Activated CD4-positive, CD25-positive, alpha-beta regulatory T cell (primary cell): ENCODE data around the gene WDR53.
"Not testable (repeated sequence)": the region's sequence is repeated elsewhere in the genome, so short reads cannot be mapped to it uniquely, and the experiment has no call there.

Source experiments
- DNase-seq, 4 experiments: peaks; one replicate each; lab custom pipeline; 2025; lab: John Stamatoyannopoulos, UW

Gene WDR53

GRCh38 chr3:196558476-196558875 is 9.9 kb downstream of the WDR53 start:
- no peak for DNase-seq

GRCh38 chr3:196557236-196557635 is 11.1 kb downstream of the WDR53 start:
- no peak for DNase-seq

- DNase-seq = no peak
These were observed 13.1 kb downstream of the WDR53 start for GRCh38 chr3:196555295-196555694.

- no peak for DNase-seq
These were observed 14.1 kb downstream of the WDR53 start for GRCh38 chr3:196554205-196554604.

DNA sequence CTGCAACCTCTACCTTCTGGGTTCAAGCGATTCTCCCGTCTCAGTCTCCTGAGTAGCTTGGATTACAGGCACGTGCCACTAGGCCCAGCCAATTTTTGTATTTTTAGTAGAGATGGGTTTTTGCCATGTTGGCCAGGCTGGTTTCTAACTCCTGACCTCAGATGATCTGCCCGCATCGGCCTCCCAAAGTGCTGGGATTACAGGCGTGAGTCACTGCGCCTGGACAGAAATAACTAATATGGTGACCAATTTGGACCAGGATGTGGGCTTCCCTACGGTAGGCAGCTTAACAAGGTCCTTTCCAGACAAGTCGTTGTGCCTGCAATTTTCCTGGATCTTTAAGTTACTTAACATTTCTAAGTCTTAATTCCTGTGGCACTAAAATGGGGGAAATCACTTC is 14.8 kb downstream of the WDR53 start:
- DNase-seq = no peak

DNA sequence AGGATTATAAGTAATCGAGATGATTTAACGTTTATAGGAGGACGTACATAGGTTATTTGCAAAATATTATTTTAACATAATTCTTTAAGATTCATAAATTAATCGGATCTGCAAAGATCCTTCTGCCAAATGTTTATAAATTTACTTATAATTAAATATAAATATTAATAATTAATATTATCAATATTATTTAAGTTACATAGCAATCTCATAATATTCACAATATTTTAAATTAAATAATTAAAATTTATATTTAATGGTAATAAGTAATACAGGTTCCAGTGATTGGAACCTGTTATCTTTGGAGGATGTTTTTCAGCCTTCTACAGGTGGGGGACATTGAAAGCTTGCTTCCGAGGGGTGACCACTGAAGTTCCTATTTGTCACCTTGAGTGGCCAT is 16.1 kb downstream of the WDR53 start:
- no peak for DNase-seq

- not testable (repeated sequence) for DNase-seq
These were observed 18.2 kb downstream of the WDR53 start for GRCh38 chr3:196550172-196550571.

DNA sequence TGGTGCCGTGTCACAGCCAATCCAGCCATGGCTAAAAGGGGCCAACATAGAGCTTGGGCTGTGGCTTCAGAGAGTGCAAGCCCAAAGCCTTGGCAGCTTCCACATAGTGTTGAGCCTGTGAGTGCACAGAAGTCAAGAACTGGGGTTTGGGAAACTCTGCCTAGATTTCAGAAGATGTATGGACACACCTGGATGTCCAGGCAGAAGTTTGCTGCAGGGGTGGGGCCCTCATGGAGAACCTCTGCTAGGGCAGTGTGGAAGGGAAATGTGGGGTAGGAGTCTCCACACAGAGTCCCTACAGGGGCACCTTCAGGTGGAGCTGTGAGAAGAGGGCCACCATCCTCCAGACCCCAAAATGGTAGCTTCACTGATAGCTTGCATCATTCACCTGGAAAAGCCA is 19.0 kb downstream of the WDR53 start:
- DNase-seq = not testable (repeated sequence)

- no peak for DNase-seq
These were observed 21.3 kb downstream of the WDR53 start for GRCh38 chr3:196547067-196547466.

DNA sequence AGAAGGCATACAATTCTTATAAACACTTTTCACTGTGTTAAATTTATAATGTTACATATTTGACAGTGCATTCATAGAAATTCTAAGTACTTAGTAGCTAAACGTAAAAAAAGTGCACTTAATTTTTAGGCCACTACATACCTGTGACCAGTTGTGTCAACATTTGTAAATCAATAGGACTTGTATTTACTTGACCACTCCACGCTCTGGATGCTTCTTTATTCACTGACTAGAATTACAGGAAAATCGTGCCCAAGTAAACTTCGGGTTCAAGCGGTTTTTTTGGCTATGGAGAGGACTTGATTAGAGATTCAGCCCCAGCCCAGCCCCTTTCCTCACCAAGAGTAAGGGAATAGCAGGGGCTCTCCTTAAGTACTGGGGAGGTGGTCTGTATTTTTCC is 21.8 kb downstream of the WDR53 start:
- DNase-seq = no peak

DNA sequence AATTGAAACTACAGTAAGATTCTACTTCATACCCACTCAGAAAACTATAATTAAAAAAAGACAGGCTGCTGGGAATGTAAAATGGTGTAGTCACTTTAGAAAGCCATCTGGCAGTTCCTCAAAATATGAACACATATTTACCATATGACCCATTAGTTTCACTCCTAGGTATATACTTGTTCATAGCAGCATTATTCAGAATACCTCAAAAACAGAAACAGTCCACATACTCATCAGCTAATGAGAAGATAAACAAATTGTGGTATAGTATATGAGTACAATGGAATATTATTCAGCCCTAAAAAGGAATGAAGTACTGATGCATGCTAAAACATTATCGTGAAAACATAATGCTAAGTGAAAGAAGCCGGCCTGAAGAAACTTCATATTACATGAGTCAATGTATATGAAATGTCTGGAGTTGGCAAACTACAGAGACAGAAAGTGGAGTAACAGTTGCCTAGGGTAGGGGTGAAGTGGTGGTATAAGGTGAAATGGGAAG is 23.8 kb downstream of the WDR53 start:
- no peak for DNase-seq

GRCh38 chr3:196541684-196542445 is 26.5 kb downstream of the WDR53 start:
- no peak for DNase-seq

GRCh38 chr3:196537319-196537984 is 30.9 kb downstream of the WDR53 start:
- peak in 3 of 4 experiments; percentile 14 to 47 (median 44) for DNase-seq

- DNase-seq = no peak
These were observed 35.1 kb downstream of the WDR53 start for GRCh38 chr3:196533260-196533681.

- DNase-seq = no peak
These were observed 36.9 kb downstream of the WDR53 start for GRCh38 chr3:196531418-196531817.

DNA sequence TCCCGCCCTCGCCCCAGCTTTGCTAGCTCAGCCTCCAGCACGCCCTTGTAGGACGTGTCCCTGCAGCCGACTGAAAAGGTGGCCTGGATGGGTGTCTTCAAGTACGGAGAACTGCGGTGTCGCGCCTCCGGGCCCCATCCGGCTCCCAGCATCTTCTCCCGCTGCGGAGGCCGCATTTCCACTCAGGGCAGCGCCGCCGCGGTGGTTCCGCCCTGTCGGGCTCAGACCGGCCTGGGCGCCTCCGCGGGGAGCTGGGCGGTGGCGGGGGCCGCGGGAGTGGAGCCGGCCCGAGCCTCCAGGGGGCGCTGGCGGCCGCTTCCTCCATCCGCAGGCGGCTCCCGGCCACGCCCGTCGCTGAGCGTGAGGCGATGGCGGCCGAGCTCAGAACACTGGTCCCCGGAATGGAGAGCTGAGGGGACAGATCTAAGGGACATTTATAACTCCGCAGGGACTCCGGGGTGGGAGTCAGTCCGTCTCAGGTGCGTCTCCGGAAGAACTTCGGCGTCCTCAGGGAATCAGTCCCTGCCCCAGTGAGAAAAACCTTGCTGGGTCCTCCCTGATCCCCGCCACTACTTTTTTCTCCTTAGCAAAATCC is 39.6 kb downstream of the WDR53 start:
- DNase-seq = peak; percentile 62 to 79 (median 68)

- no peak for DNase-seq
These were observed 43.2 kb downstream of the WDR53 start for GRCh38 chr3:196525141-196525540.

GRCh38 chr3:196524527-196524926 is 43.8 kb downstream of the WDR53 start:
- DNase-seq = no peak

DNA sequence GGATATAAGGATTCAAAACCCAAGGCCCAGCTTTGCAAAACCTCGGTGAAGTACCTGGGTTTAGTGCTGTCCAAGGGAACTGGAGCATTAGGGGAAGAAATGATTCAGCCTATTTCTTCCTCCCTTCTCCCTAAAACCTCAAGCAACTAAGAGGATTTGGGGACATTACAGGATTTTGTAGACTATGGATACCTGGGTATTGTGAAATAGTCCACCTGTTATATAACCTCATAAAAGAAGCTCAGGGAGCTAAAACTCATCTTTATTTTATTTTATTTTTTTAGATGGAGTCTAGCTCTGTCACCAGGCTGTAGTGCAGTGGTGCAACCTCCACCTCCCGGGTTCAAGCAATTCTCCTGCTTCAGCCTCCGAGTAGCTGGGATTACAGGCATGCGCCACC is 44.5 kb downstream of the WDR53 start:
- DNase-seq = no peak

- DNase-seq = not testable (repeated sequence)
These were observed 47.1 kb downstream of the WDR53 start for GRCh38 chr3:196521291-196521690.

GRCh38 chr3:196519718-196520082 is 48.7 kb downstream of the WDR53 start:
- DNase-seq = no peak

DNA sequence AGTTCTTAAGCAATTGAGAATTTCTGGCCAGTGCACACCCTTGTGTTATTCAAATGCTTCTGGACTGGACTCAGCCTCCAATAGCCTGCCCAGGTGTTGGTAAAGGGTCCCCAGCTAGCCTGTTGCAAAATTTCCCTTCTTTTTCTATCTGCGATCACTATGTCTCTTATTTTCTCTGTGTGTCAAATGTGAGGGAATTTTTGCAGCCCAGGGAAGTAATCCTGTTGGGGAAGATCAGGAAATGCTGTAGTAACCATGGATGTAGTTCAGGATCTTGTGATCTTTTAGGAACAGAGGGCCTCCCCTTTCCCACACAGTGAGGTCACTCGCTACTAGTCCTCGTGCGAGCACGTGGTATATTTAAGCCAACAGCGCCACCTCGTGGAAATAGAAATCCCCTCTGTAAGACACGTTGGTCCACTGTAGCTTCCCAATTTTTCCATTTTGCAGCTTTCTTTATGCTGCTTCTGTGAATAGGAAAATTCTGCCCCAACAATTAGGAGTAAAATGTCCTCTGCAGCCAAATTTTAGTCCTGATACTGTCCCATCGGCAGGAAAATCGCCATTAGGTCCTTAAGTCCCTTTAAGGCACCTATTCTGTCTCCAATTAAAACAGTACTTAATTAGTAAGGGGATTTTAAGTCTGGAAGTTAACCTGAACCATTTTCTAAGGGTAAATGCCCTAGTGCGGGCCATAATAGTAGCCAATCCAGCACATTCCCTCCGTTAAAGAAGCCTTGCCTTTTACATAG is 49.2 kb downstream of the WDR53 start:
- DNase-seq = peak in 1 of 4 experiments; percentile 30
